ENCODE results near the gene SMPD3.

Gene SMPD3

DNA sequence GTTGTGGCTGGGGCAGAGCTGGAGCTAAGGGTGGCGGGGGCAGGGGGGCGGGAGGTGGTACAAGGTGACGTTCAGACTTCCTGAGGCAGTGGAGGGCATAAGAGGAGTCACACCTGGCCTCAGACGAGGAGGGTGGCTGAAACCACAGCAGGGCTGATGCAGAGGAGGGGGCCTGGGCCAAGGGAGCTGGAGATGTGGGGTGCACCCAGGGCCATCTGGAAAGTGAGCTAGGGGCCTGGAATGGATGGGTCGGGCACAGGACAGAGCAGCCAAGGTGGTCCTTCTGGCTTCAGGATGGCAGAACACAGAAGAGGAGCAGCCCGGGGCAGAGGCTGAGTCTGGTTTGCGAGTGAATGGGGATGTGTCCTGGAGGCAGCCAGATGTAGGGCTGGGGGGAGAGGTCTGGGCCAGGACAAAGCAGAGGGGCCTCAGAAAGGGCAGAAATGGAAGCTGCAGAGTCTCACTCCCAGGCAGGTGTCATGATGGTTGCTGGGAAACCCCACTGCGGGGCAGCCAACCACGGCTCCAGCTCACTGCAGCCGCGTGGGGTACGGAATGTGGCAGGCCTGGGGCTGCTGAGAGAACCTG, 79.9 kb downstream of the SMPD3 start:
- no peaks in the 10 kb centered on the region for H3K36me3 Mint-ChIP-seq
- peak overlapping the region; percentile 51 for H3K4me3 Mint-ChIP-seq
- H3K27me3 Mint-ChIP-seq: peaks cover 100% of the 10 kb centered on the region
- CTCF ChIA-PET: interaction anchor here (0.6 to 2.8 kb wide), 5 partner anchors 12 to 684 kb away, joined by 3 to 15 read pairs (median 8); no protein-coding TSS in a partner anchor
- no peak for DNase-seq
- H3K9me3 Mint-ChIP-seq: no peaks in the 10 kb centered on the region
- no peak overlapping the region for H3K27ac Mint-ChIP-seq
- H3K4me1 Mint-ChIP-seq: peaks cover 58% of the 10 kb centered on the region

- H3K4me3 Mint-ChIP-seq: no peak overlapping the region
- H3K36me3 Mint-ChIP-seq: no peaks in the 10 kb centered on the region
- peaks cover 58% of the 10 kb centered on the region for H3K4me1 Mint-ChIP-seq
- no peaks in the 10 kb centered on the region for H3K9me3 Mint-ChIP-seq
- H3K27me3 Mint-ChIP-seq: peaks cover 100% of the 10 kb centered on the region
- CTCF ChIA-PET: interaction anchor here (1.6 to 2.8 kb wide), 4 partner anchors 12 to 145 kb away, joined by 4 to 15 read pairs (median 9); no protein-coding TSS in a partner anchor
- no peak overlapping the region for H3K27ac Mint-ChIP-seq
- DNase-seq: no peak
These were observed 80.4 kb downstream of the SMPD3 start for GRCh38 chr16:68367891-68368290.

- H3K4me1 Mint-ChIP-seq: peaks cover 58% of the 10 kb centered on the region
- CTCF ChIA-PET: interaction anchor here (1.0 to 2.8 kb wide), 5 partner anchors 10 to 143 kb away, joined by 3 to 15 read pairs (median 5); no protein-coding TSS in a partner anchor
- peak overlapping the region; percentile 49 for H3K27ac Mint-ChIP-seq
- H3K4me3 Mint-ChIP-seq: no peak overlapping the region
- no peaks in the 10 kb centered on the region for H3K36me3 Mint-ChIP-seq
- DNase-seq: no peak
- H3K9me3 Mint-ChIP-seq: no peaks in the 10 kb centered on the region
- peaks cover 96% of the 10 kb centered on the region for H3K27me3 Mint-ChIP-seq
These were observed 80.9 kb downstream of the SMPD3 start for GRCh38 chr16:68367440-68367839.

DNA sequence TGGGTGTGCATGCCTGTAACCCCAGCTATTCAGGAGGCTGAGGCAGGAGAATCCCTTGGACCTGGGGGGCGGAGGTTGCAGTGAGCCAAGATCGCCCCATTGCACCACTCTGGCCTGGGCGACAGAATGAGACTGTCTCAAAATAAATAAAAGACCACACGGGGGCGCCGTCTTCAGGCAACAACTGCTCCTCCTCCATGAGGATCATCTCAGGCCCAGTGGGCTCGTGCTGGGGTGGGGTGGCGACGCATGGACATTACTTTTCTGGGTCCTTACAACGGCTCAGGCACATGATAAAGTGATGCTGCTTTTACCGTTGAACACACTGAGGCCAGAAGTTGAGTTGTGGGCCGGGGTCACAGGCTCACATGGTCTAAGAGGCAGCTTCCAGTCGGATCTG, 81.3 kb downstream of the SMPD3 start:
- Mint-ChIP-seq H3K36me3 (no peaks in the 10 kb centered on the region), H3K27ac (no peak overlapping the region), H3K4me3 (no peak overlapping the region), H3K4me1 (peaks cover 58% of the 10 kb centered on the region), H3K9me3 (no peaks in the 10 kb centered on the region), H3K27me3 (peaks cover 96% of the 10 kb centered on the region)
- CTCF ChIA-PET: interaction anchor here (1.0 to 1.6 kb wide), 4 partner anchors 10 to 48 kb away, joined by 3 to 5 read pairs (median 4); no protein-coding TSS in a partner anchor
- peak; percentile 69 for DNase-seq

DNA sequence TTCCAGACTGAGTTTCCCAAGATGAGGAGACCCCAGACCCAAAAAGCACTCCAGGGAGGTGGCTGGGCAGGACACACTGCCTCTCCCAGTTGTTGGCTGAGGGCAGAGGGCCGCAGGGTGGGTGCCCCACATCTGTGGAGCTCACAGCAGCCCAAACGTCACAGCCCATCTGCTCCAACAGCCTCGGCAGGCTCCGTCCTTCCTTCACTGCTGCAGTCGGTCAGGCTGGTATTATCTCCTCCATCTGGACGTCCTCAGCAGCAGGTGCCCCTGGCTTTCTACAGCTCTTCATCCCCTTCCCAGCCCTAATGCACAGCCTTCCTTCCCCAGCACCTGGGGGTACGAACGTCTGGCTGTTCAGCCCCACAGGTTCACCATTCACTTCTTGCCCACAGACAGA, 82.2 kb downstream of the SMPD3 start:
- no peak for DNase-seq
- Mint-ChIP-seq H3K36me3 (peaks cover under 1% of the 10 kb centered on the region), H3K27me3 (peaks cover 96% of the 10 kb centered on the region), H3K4me1 (peaks cover 55% of the 10 kb centered on the region), H3K27ac (peak overlapping the region; percentile 42), H3K4me3 (no peak overlapping the region), H3K9me3 (no peaks in the 10 kb centered on the region)
- CTCF ChIA-PET: interaction anchor here (0.9 to 1.6 kb wide), 4 partner anchors 13 to 138 kb away, joined by 3 to 5 read pairs (median 3); no protein-coding TSS in a partner anchor

DNA sequence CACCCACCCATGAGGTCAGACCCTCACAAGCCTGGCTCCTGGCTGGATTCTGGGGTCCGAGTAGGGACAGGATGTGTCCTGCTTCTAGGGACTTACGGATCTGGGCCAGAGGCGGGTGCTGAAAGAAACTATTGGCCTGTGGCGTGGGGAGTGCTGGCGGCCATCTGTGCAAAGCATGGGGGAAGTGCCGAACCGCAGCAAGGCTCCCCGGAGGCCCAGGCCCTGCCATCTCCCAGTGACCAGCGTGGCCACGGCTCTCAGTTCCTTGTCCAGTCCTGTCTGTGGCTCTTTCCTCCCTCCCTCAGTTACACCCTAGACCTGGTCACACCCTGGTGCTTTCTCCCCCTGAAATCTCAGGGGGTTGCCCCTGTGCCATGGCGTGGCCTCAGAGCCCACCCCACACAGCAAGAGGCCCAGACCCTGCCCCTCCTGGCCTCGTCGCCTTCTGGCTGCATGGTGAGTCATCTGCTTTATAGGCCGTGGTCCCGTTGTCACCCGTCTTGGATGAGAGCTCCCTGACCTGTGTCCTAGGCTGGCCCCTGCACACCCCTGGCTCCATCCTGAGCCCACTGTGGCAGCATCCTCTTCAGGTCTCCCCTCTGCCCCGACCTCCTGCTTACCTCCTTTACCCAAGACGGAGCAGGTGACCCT, 83.0 kb downstream of the SMPD3 start:
- Mint-ChIP-seq H3K27me3 (peaks cover 96% of the 10 kb centered on the region), H3K4me1 (peaks cover 51% of the 10 kb centered on the region), H3K27ac (no peak overlapping the region), H3K4me3 (no peak overlapping the region), H3K36me3 (peaks cover 7% of the 10 kb centered on the region), H3K9me3 (no peaks in the 10 kb centered on the region)
- no peak for DNase-seq
- CTCF ChIA-PET: interaction anchor here (0.6 to 2.5 kb wide), 6 partner anchors 13 to 103 kb away, joined by 3 to 10 read pairs (median 4); partner anchors contain the start of gene SLC7A6

DNA sequence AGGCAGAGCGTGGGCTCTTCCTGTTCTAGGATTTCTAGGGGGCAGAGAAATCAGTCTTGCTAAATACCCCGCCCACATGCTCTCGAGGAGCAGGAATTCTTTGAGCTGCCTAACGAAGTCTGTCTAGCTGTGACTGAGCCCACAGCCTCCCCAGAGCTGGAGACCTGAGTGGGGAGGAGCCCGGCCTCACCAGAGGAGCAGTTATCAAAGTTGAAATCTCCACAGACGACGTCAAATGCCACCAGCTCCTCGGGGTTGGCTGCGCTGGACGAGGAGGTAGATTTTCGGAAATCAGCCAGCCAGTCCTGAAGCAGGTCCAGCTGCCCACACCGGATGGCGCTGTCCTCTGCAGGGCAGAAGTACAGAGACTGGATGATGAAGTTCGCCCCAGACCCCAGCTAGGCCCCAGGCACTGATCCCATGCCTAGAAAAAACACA, 83.7 kb downstream of the SMPD3 start:
- peaks cover 45% of the 10 kb centered on the region for H3K4me1 Mint-ChIP-seq
- DNase-seq: no peak
- no peak overlapping the region for H3K27ac Mint-ChIP-seq
- H3K36me3 Mint-ChIP-seq: peaks cover 12% of the 10 kb centered on the region
- peaks cover 90% of the 10 kb centered on the region for H3K27me3 Mint-ChIP-seq
- H3K9me3 Mint-ChIP-seq: no peaks in the 10 kb centered on the region
- H3K4me3 Mint-ChIP-seq: no peak overlapping the region
- CTCF ChIA-PET: interaction anchor here (0.6 to 2.5 kb wide), 9 partner anchors 17 to 153 kb away, joined by 3 to 10 read pairs (median 4); partner anchors contain the start of gene SLC7A6

DNA sequence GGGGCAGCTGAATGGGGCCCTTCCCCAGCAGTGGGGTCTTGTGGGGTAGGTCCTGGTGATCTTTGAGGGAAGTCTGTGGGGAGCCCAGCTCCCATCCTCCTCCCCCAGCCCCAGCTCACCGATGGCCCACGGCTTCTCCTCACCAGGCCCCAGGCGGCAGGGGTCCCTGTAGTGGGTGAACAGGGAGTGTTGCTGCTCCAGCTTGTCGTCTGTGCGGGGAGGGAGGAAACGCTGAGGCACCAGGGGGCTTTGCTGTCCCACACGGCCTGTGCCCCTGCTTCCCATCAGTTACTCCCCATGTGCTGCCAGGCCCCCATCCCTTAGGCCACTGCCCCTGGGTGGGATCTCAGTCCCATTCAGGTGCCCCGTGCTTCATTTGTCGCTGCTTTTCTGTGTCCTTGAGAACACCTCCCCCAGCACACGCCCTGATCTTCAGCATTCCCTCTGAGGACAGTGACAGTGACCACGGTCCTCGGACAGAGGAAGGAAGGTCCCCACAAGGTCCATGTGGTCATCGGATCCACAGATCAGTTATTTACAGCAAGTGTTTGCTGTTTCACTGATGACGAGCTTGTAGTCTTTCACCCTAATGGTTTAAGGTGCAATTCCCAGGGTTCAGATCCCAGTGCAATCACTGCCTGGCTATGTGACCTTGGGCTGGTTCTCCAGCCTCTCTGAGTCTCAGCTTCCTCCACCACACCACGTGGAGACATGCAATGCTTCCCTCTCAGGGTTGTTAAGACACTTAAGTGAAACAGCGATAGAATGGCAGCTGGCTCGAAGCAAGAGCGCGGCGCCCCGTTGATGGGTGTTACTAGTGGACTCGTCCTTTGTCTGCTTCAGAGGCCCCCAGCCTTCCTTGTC, 84.4 kb downstream of the SMPD3 start:
- DNase-seq: no peak
- no peaks in the 10 kb centered on the region for H3K9me3 Mint-ChIP-seq
- CTCF ChIA-PET: interaction anchor here (0.6 to 2.5 kb wide), 9 partner anchors 18 to 293 kb away, joined by 3 to 10 read pairs (median 4); partner anchors contain the start of gene SLC7A6
- H3K4me3 Mint-ChIP-seq: no peak overlapping the region
- peaks cover 38% of the 10 kb centered on the region for H3K4me1 Mint-ChIP-seq
- peaks cover 84% of the 10 kb centered on the region for H3K27me3 Mint-ChIP-seq
- H3K27ac Mint-ChIP-seq: no peak overlapping the region
- H3K36me3 Mint-ChIP-seq: peaks cover 13% of the 10 kb centered on the region

- H3K36me3 Mint-ChIP-seq: peaks cover 19% of the 10 kb centered on the region
- no peaks in the 10 kb centered on the region for H3K9me3 Mint-ChIP-seq
- H3K27ac Mint-ChIP-seq: no peak overlapping the region
- no peak for DNase-seq
- H3K4me3 Mint-ChIP-seq: no peak overlapping the region
- CTCF ChIA-PET: interaction anchor here (1.3 to 2.5 kb wide), 3 partner anchors 19 to 101 kb away, joined by 3 to 10 read pairs (median 6); no protein-coding TSS in a partner anchor
- H3K4me1 Mint-ChIP-seq: peaks cover 35% of the 10 kb centered on the region
- peaks cover 76% of the 10 kb centered on the region for H3K27me3 Mint-ChIP-seq
These were observed 85.2 kb downstream of the SMPD3 start for GRCh38 chr16:68362947-68363657.

DNA sequence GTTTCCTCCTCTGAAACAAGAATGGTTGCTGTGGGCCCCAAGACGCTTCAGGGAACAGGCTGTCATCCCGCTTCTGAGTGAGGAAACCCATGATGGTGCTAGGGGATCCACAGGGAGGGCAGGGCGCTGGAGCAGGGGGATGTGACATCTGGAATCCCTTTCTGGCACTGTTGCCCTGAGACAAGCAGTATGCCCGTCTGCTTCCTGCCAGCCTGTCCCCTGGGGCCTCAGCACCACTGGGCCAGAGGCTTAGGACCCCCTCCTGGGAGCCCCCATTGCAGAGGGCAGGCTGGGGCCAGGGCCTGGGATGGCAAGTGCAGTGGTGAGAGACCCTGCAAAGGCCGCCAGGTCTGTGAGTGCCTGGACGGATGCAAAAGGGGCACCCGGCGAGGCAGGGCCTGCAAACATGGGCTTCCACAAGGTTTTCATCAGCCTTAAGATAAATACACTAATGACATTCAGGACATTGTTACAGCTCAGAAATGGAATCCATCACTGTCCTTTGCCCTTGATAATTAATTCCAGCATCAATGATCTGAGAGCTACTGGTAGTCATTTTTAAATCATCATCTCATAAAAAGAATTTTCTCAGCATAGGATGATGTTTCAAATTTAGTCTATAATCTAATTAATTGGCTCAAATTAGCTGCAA, 85.9 kb downstream of the SMPD3 start:
- peaks cover 26% of the 10 kb centered on the region for H3K36me3 Mint-ChIP-seq
- H3K9me3 Mint-ChIP-seq: no peaks in the 10 kb centered on the region
- CTCF ChIA-PET: interaction anchor here (1.3 to 2.5 kb wide), 3 partner anchors 19 to 100 kb away, joined by 3 to 10 read pairs (median 6); no protein-coding TSS in a partner anchor
- H3K27ac Mint-ChIP-seq: no peak overlapping the region
- peaks cover 74% of the 10 kb centered on the region for H3K27me3 Mint-ChIP-seq
- peaks cover 36% of the 10 kb centered on the region for H3K4me1 Mint-ChIP-seq
- H3K4me3 Mint-ChIP-seq: no peak overlapping the region
- no peak for DNase-seq

GRCh38 chr16:68361485-68361884, 86.8 kb downstream of the SMPD3 start:
- CTCF ChIA-PET: interaction anchor here (1.1 kb wide), 1 partner anchor 20 kb away, joined by 3 read pairs; no protein-coding TSS in a partner anchor
- Mint-ChIP-seq H3K27ac (no peak overlapping the region), H3K4me1 (peaks cover 42% of the 10 kb centered on the region), H3K9me3 (no peaks in the 10 kb centered on the region), H3K36me3 (peaks cover 33% of the 10 kb centered on the region), H3K4me3 (no peak overlapping the region), H3K27me3 (peaks cover 74% of the 10 kb centered on the region)
- no peak for DNase-seq

- peaks cover 45% of the 10 kb centered on the region for H3K4me1 Mint-ChIP-seq
- peaks cover 37% of the 10 kb centered on the region for H3K36me3 Mint-ChIP-seq
- no peak overlapping the region for H3K27ac Mint-ChIP-seq
- no peak overlapping the region for H3K4me3 Mint-ChIP-seq
- no peaks in the 10 kb centered on the region for H3K9me3 Mint-ChIP-seq
- DNase-seq: no peak
- CTCF ChIA-PET: interaction anchor here (1.1 to 1.3 kb wide), 2 partner anchors 21 to 160 kb away, joined by 3 read pairs; no protein-coding TSS in a partner anchor
- peaks cover 71% of the 10 kb centered on the region for H3K27me3 Mint-ChIP-seq
These were observed 87.4 kb downstream of the SMPD3 start for GRCh38 chr16:68360956-68361355.

- no peak for DNase-seq
- H3K9me3 Mint-ChIP-seq: no peaks in the 10 kb centered on the region
- H3K4me3 Mint-ChIP-seq: no peak overlapping the region
- peaks cover 41% of the 10 kb centered on the region for H3K36me3 Mint-ChIP-seq
- H3K4me1 Mint-ChIP-seq: peaks cover 47% of the 10 kb centered on the region
- peak overlapping the region; percentile 24 for H3K27ac Mint-ChIP-seq
- peaks cover 68% of the 10 kb centered on the region for H3K27me3 Mint-ChIP-seq
- CTCF ChIA-PET: interaction anchor here (0.7 to 1.3 kb wide), 3 partner anchors 21 to 160 kb away, joined by 3 to 5 read pairs (median 3); partner anchors contain the start of gene SLC7A6
These were observed 87.8 kb downstream of the SMPD3 start for GRCh38 chr16:68360547-68360946.

All from activated naive CD4-positive, alpha-beta T cell treated with anti-CD3 and anti-CD28 coated beads, Interleukin-2, amount 10 ng/mL, durations not matched to agents 7 days and 5 days (primary cell).